GM12873 (cell line): ENCODE data around the gene ZNF407.

Experiments
- TF ChIP-seq, protein P1 (sequence below): IDR thresholded peaks from 2 replicates; pipeline ENCODE4 v1.5.1; 2012; ENCODE audit warnings: low read depth, mild to moderate bottlenecking, moderate library complexity, low read length, control low read depth; ENCODE audit not compliant: insufficient read depth; ENCODE audit errors: missing control alignments

ZNF407 gene

DNA sequence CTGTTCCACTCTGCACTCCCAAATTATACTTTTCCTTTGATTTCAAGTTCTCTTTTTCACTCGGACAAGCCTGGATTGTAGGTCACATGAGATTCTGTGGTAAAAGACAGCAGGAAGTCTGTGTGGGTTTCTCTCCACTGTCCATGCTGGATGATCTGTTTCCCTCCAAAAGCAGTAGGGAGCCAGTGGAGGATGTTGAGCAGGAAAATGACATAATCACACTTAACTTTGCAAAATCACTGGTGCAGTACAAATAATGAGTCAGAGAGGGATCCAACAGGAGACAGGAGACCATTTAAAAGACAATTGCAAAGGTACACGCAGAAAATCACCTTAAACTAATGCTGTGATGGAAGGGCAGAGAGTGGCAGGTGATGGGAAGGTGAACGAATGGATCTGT lies 301.3 kb downstream of the ZNF407 start:
- TF ChIP-seq, protein P1, sequence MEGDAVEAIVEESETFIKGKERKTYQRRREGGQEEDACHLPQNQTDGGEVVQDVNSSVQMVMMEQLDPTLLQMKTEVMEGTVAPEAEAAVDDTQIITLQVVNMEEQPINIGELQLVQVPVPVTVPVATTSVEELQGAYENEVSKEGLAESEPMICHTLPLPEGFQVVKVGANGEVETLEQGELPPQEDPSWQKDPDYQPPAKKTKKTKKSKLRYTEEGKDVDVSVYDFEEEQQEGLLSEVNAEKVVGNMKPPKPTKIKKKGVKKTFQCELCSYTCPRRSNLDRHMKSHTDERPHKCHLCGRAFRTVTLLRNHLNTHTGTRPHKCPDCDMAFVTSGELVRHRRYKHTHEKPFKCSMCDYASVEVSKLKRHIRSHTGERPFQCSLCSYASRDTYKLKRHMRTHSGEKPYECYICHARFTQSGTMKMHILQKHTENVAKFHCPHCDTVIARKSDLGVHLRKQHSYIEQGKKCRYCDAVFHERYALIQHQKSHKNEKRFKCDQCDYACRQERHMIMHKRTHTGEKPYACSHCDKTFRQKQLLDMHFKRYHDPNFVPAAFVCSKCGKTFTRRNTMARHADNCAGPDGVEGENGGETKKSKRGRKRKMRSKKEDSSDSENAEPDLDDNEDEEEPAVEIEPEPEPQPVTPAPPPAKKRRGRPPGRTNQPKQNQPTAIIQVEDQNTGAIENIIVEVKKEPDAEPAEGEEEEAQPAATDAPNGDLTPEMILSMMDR: no peak

DNA sequence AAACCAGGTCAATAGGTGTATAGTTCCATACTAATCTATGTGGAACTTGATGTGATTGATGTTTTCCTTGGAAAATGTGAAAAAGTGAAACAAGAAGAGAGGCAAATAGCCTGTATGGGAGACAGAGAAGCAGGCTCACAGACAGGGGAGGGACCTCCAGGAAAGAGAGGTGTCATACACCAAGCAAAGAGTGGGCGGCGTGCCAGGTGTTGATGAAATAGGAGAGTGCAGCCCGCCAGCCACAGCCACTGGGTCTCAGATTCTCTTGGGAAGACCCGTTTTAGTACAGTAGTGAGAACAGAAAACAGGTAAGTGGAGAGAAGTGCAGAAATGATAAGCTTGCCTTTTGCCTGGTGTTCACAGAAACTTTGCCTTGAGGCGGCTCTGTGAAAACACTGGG lies 301.9 kb downstream of the ZNF407 start:
- TF ChIP-seq, protein P1: no peak

DNA sequence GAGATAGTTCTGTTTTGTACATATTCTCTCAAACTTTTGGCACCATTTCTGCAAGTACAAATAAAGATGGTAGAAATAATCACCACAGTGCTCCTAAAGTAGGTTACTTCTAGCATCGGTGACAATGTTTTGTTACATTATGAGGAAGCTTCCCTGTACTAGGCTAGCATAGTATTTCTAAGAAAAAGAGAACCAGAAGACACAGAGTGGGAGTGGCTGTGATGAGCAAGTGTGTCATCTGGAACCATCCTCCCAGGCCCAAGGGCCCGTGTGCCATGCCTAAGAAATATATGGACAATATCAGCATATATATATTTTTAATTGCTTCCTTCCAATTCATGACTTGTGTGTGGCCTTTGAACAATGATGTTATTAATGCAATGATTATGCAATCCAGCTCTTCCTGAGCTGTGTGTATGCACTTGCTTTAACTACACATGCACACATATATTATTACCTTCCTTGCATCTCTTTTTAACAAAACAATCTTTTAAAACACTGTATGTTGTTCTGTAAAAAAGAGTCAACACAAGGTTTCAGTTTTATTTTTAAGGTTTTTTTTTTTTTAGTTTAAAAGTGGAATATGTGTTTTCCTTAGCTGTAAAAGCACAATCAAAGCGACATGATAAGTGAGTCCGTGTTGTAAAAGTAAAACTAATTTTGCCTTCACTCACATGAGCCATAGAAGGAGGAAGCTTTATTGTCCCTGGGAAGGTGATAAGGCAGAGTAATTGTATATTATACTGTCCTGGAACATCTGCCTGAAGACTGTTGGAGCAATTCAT lies 303.9 kb downstream of the ZNF407 start:
- TF ChIP-seq, protein P1: no peak

DNA sequence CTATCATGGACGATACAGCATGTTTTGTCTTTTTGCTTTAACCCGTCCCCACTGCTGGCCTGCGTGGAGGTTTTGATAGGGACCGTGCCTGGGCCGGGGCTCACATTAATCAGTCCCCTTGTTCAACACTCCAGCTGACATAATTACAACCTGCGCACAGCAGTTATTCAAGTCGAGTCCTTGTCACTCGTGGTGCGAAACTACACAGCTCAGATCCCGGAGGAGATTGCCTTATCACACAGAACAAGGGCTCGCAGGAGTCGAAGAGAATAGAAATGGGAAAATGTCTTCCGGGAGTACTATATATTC lies 304.4 kb downstream of the ZNF407 start:
- TF ChIP-seq, protein P1: no peak

DNA sequence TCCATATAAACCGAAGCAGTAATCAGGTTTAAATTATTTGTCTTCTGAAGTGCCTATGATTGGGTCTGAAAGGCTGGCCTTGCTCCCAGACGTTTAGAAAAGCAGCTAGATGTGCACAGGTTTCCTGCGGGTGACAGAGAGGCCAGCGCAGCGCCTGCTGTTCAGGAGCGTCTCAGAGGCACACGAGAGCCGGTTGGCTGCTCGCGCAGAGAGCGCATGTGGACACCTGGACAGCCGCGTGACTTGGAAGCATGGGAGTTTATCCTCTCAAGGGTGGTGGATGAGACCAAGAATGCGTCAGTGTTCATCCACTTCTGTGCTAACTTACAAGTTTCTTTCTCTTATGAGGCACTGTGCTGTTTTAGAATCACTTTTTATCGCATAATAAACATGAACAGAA lies 307.6 kb downstream of the ZNF407 start:
- TF ChIP-seq, protein P1: no peak

DNA sequence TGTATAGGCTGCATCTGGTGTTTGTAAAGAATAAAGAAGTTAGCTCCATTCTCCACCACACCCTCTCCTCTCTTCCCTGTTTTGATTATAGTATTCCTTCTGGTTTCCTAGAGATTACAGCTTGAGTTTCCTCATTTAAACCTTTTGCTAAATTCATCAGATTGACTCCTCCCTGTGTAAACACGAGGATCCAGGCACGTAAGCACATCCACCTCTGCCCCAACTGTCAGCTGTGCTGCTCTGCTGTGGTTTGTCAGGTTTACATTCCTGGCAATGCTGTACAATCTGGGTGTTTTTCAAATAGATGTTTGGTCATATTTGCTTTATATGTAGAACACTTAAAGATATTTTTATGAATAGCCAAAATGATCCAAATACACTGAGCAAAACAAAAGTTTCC lies 308.5 kb downstream of the ZNF407 start:
- TF ChIP-seq, protein P1: no peak

DNA sequence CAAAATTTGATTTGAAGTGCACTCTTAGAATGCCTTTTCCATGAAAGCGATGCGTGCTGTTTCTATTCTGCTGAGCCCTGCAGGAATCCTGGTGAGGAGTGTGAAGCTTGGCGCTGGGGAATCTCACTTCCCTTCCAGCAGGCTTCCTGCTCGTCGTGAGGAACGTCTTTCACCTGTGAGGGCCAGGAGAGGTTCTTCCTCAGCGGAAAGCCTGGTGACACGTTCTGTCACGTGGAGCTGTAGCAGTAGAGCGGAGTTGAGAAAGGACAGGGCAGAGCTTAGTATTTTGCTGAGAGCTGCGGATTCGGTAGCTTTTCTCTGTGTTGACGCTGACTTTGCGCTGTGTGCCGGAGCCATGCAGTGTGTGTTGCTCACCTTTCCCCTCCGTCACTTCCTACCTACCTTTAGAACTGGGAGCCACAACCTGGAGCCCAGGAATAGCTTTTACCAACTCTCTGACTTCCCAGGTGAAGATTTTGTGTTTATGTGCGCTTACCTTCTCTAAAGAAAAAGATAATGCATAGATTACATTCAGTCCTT lies 316.5 kb downstream of the ZNF407 start:
- TF ChIP-seq, protein P1: no peak
